Myocyte (in vitro differentiated cells): ENCODE measurements around the gene CREB5. TPM values are rescaled to one million over a fixed set of nuclear protein-coding genes. Genes with fewer than 3 reads are reported as not detected.

Experiments used
- DNase-seq: peaks from one replicate; pipeline ENCODE4 v3.0.0-alpha.2; 2012; ENCODE audit warnings: low read depth
- total RNA-seq: library from RNA; depleted of rRNA; stranded (reverse); fragments of >200 nt; gene quantifications from 2 replicates; pipeline ENCODE4 v1.2.3, GENCODE V29; 2014

CREB5 gene
- total RNA-seq, 1 donor from 2014 or later, result 3.7 TPM

- peak; percentile 51 for DNase-seq
Observed at GRCh38 chr7:28433699-28434219, 21.4 kb downstream of the CREB5 start.

GRCh38 chr7:28434510-28434909 is 22.2 kb downstream of the CREB5 start:
- DNase-seq, result no peak

- DNase-seq, result no peak
Observed at GRCh38 chr7:28435152-28435551, 22.8 kb downstream of the CREB5 start.

GRCh38 chr7:28435732-28436378 is 23.5 kb downstream of the CREB5 start:
- no peak for DNase-seq

GRCh38 chr7:28440055-28440601 is 27.8 kb downstream of the CREB5 start:
- DNase-seq, result no peak

GRCh38 chr7:28442540-28443420 is 30.5 kb downstream of the CREB5 start:
- DNase-seq, result no peak

- no peak for DNase-seq
Observed at GRCh38 chr7:28446131-28446530, 33.8 kb downstream of the CREB5 start.

- DNase-seq, result no peak
Observed at GRCh38 chr7:28447071-28447470, 34.8 kb downstream of the CREB5 start.

GRCh38 chr7:28448708-28449107 is 36.4 kb downstream of the CREB5 start:
- DNase-seq, result no peak

- no peak for DNase-seq
Observed at GRCh38 chr7:28452681-28453080, 40.4 kb downstream of the CREB5 start.

- no peak for DNase-seq
Observed at GRCh38 chr7:28455486-28455885, 43.2 kb downstream of the CREB5 start.

GRCh38 chr7:28456044-28456443 is 43.7 kb downstream of the CREB5 start:
- no peak for DNase-seq

GRCh38 chr7:28458732-28459131 is 46.4 kb downstream of the CREB5 start:
- DNase-seq, result no peak

- DNase-seq, result no peak
Observed at GRCh38 chr7:28459306-28459705, 47.0 kb downstream of the CREB5 start.

GRCh38 chr7:28465697-28466096 is 53.4 kb downstream of the CREB5 start:
- DNase-seq, result no peak

- no peak for DNase-seq
Observed at GRCh38 chr7:28466341-28466740, 54.0 kb downstream of the CREB5 start.

- no peak for DNase-seq
Observed at GRCh38 chr7:28466885-28467284, 54.6 kb downstream of the CREB5 start.

GRCh38 chr7:28469562-28469961 is 57.2 kb downstream of the CREB5 start:
- no peak for DNase-seq

- DNase-seq, result no peak
Observed at GRCh38 chr7:28470344-28470743, 58.0 kb downstream of the CREB5 start.

- no peak for DNase-seq
Observed at GRCh38 chr7:28472332-28472731, 60.0 kb downstream of the CREB5 start.

GRCh38 chr7:28473571-28474281 is 61.4 kb downstream of the CREB5 start:
- DNase-seq, result no peak

GRCh38 chr7:28474282-28474638 is 61.9 kb downstream of the CREB5 start:
- DNase-seq, result no peak
